HUES64 (cell line): ENCODE data around the gene HEPN1.

Experiments
- H3K27ac ChIP-seq: 2 replicates; pipeline ENCODE4 v1.7.0; 2013; ENCODE audit warnings: low read depth, low read length, inconsistent platforms
- H3K27me3 ChIP-seq: 2 replicates; pipeline ENCODE4 v1.6.1; 2013; ENCODE audit warnings: mild to moderate bottlenecking, low read length; ENCODE audit not compliant: insufficient read depth
- H3K36me3 ChIP-seq: 2 replicates; pipeline ENCODE4 v1.6.1; 2013; ENCODE audit warnings: mild to moderate bottlenecking, low read length; ENCODE audit not compliant: insufficient read depth
- H3K4me1 ChIP-seq: 2 replicates; pipeline ENCODE4 v1.6.1; 2013; ENCODE audit warnings: mild to moderate bottlenecking, low read length, moderate library complexity; ENCODE audit not compliant: insufficient read depth
- H3K4me3 ChIP-seq: 2 replicates; pipeline ENCODE4 v1.5.1; 2013; ENCODE audit warnings: mild to moderate bottlenecking, low read length, moderate library complexity
- H3K9ac ChIP-seq: 2 replicates; pipeline ENCODE4 v1.6.1; 2013; ENCODE audit warnings: mild to moderate bottlenecking, low read depth, low read length
- H3K9me3 ChIP-seq: 2 replicates; pipeline ENCODE4 v1.6.1; 2013; ENCODE audit warnings: low read depth, low read length; ENCODE audit not compliant: insufficient read depth
- WGBS: fragments of 150-250, 120-280 bp; methylation state at CpG from one replicate; pipeline ENCODE4 v1.1.7; 2013; ENCODE audit warnings: missing lambda C conversion rate; 5-methylcytosine and 5-hydroxymethylcytosine counted together

Gene HEPN1

GRCh38 chr11:124915541-124916369 is 3.3 kb upstream of the HEPN1 start:
- 90% methylated on average over 3 of the region's 3 CpGs for WGBS
- H3K27me3 ChIP-seq = peaks cover 30% of the 10 kb centered on the region
- H3K27ac ChIP-seq = no peak overlapping the region
- H3K9me3 ChIP-seq = peaks cover 10% of the 10 kb centered on the region; the same call in 1 of the 2 replicates
- no peaks in the 10 kb centered on the region for H3K4me1 ChIP-seq
- H3K36me3 ChIP-seq = no peaks in the 10 kb centered on the region
- no peak overlapping the region for H3K9ac ChIP-seq
- no peak overlapping the region for H3K4me3 ChIP-seq

GRCh38 chr11:124916370-124916710 is 2.7 kb upstream of the HEPN1 start:
- Histone ChIP-seq H3K9ac (no peak overlapping the region), H3K27me3 (peaks cover 36% of the 10 kb centered on the region), H3K4me1 (no peaks in the 10 kb centered on the region), H3K27ac (no peak overlapping the region), H3K4me3 (no peak overlapping the region), H3K9me3 (peaks cover 10% of the 10 kb centered on the region; the same call in 1 of the 2 replicates), H3K36me3 (no peaks in the 10 kb centered on the region)

GRCh38 chr11:124917115-124917637 is 1.9 kb upstream of the HEPN1 start:
- no peaks in the 10 kb centered on the region for H3K36me3 ChIP-seq
- no peak overlapping the region for H3K9ac ChIP-seq
- H3K9me3 ChIP-seq = peaks cover 9% of the 10 kb centered on the region; the same call in 1 of the 2 replicates
- 92% methylated on average over 6 of the region's 6 CpGs for WGBS
- no peak overlapping the region for H3K4me3 ChIP-seq
- no peak overlapping the region for H3K27ac ChIP-seq
- H3K27me3 ChIP-seq = peaks cover 44% of the 10 kb centered on the region
- no peaks in the 10 kb centered on the region for H3K4me1 ChIP-seq

GRCh38 chr11:124919898-124920297 is 848 bp downstream of the HEPN1 start:
- Histone ChIP-seq H3K4me3 (no peak overlapping the region), H3K9ac (no peak overlapping the region), H3K27ac (no peak overlapping the region), H3K27me3 (peaks cover 67% of the 10 kb centered on the region), H3K36me3 (no peaks in the 10 kb centered on the region), H3K4me1 (no peaks in the 10 kb centered on the region), H3K9me3 (peaks cover 4% of the 10 kb centered on the region; the same call in 1 of the 2 replicates)
- 98% methylated on average over 2 of the region's 2 CpGs for WGBS

GRCh38 chr11:124920356-124920755 is 1.3 kb downstream of the HEPN1 start:
- Histone ChIP-seq H3K4me1 (no peaks in the 10 kb centered on the region), H3K27me3 (peaks cover 67% of the 10 kb centered on the region), H3K36me3 (no peaks in the 10 kb centered on the region), H3K4me3 (peak overlapping the region; percentile 53), H3K9ac (no peak overlapping the region), H3K27ac (no peak overlapping the region), H3K9me3 (peaks cover 4% of the 10 kb centered on the region; the same call in 1 of the 2 replicates)
- 93% methylated on average over 4 of the region's 5 CpGs for WGBS

GRCh38 chr11:124920870-124921609 is 2.0 kb downstream of the HEPN1 start:
- H3K27ac ChIP-seq = no peak overlapping the region

GRCh38 chr11:124922831-124923230 is 3.8 kb downstream of the HEPN1 start:
- Histone ChIP-seq H3K27me3 (peaks cover 67% of the 10 kb centered on the region), H3K4me3 (no peak overlapping the region), H3K9me3 (peaks cover 4% of the 10 kb centered on the region; the same call in 1 of the 2 replicates), H3K4me1 (no peaks in the 10 kb centered on the region), H3K27ac (no peak overlapping the region), H3K9ac (no peak overlapping the region), H3K36me3 (no peaks in the 10 kb centered on the region)
- WGBS = 97% methylated on average over 4 of the region's 4 CpGs

More at GRCh38 chr11:124920870-124921609, 2.0 kb downstream of the HEPN1 start:
- WGBS = 3% methylated on average over 82 of the region's 82 CpGs
- peaks cover 4% of the 10 kb centered on the region; the same call in 1 of the 2 replicates for H3K9me3 ChIP-seq
- H3K36me3 ChIP-seq = no peaks in the 10 kb centered on the region
- peak overlapping the region; percentile 57 for H3K9ac ChIP-seq
- H3K4me3 ChIP-seq = peak overlapping the region; percentile 53
- H3K27me3 ChIP-seq = peaks cover 67% of the 10 kb centered on the region
- no peaks in the 10 kb centered on the region for H3K4me1 ChIP-seq

- Histone ChIP-seq H3K9me3 (peaks cover 4% of the 10 kb centered on the region; the same call in 1 of the 2 replicates), H3K36me3 (no peaks in the 10 kb centered on the region), H3K27me3 (peaks cover 66% of the 10 kb centered on the region), H3K9ac (no peak overlapping the region), H3K4me1 (no peaks in the 10 kb centered on the region), H3K4me3 (no peak overlapping the region), H3K27ac (no peak overlapping the region)
These were observed 4.2 kb downstream of the HEPN1 start for GRCh38 chr11:124923296-124923695.

GRCh38 chr11:124928942-124929665 is 10.1 kb downstream of the HEPN1 start:
- 84% methylated on average over 4 of the region's 4 CpGs for WGBS
- no peak overlapping the region for H3K4me3 ChIP-seq
- no peak overlapping the region for H3K27ac ChIP-seq

GRCh38 chr11:124930799-124931198 is 11.7 kb downstream of the HEPN1 start:
- WGBS = no CpG with 5 or more reads among the region's 3 CpGs
- no peak overlapping the region for H3K27ac ChIP-seq

More at GRCh38 chr11:124928942-124929665, 10.1 kb downstream of the HEPN1 start:
- no peaks in the 10 kb centered on the region for H3K36me3 ChIP-seq
- H3K9me3 ChIP-seq = no peaks in the 10 kb centered on the region
- H3K27me3 ChIP-seq = peaks cover 28% of the 10 kb centered on the region
- no peaks in the 10 kb centered on the region for H3K4me1 ChIP-seq
- no peak overlapping the region for H3K9ac ChIP-seq

More at GRCh38 chr11:124930799-124931198, 11.7 kb downstream of the HEPN1 start:
- H3K9me3 ChIP-seq = no peaks in the 10 kb centered on the region
- no peaks in the 10 kb centered on the region for H3K4me1 ChIP-seq
- H3K36me3 ChIP-seq = no peaks in the 10 kb centered on the region
- H3K9ac ChIP-seq = no peak overlapping the region
- peaks cover 23% of the 10 kb centered on the region for H3K27me3 ChIP-seq
- no peak overlapping the region for H3K4me3 ChIP-seq
